NB4 (cell line): ENCODE results near the gene SIGLEC11.

Experiments used
- CTCF ChIP-seq: IDR thresholded peaks from one replicate; pipeline ENCODE4 v1.5.1; 2012; ENCODE audit warnings: low read depth, low read length
- MAX ChIP-seq: IDR thresholded peaks from 2 replicates; pipeline ENCODE4 v1.6.1; 2011; ENCODE audit warnings: low read depth, low read length
- MYC ChIP-seq: IDR thresholded peaks from 2 replicates; pipeline ENCODE4 v1.6.1; 2011; ENCODE audit warnings: low read depth, low read length
- POLR2A ChIP-seq: IDR thresholded peaks from 2 replicates; pipeline ENCODE4 v1.6.1; 2011; ENCODE audit warnings: mild to moderate bottlenecking; ENCODE audit not compliant: insufficient read length; ENCODE audit errors: extremely low read depth

GRCh38 chr19:49957262-49957915 lies 3.6 kb downstream of the SIGLEC11 start:
- TF ChIP-seq CTCF (no peak), MAX (no peak), POLR2A (no peak), MYC (no peak)
